MCF 10A (cell line): ENCODE data around the gene FAM136A. TPM values are rescaled to one million over a fixed set of nuclear protein-coding genes. Genes with fewer than 3 reads are reported as not detected.

Experiments used
- BruUV-seq: library from RNA; stranded (reverse); fragments of 400-500 nt; replicated peaks from 2 replicates; lab custom pipeline; 2021; lab: Mats Ljungman, UMichigan
- CTCF ChIA-PET: fragments of 300-600 bp; sonication (Branson Sonifier 250); formaldehyde crosslinking; extraction: SDS; loops from one replicate; lab custom pipeline; 2021; ENCODE audit warnings: antibody characterized with exemption, inconsistent platforms; lab: Yijun Ruan, JAX
- POLR2A ChIA-PET: fragments of 300-600, 350-650 bp; sonication (Branson Sonifier 250); formaldehyde crosslinking; extraction: SDS; loops from one replicate; lab custom pipeline; 2020; ENCODE audit warnings: antibody characterized with exemption, inconsistent platforms; lab: Yijun Ruan, JAX
- DNase-seq: peaks from one replicate; pipeline ENCODE4 v3.0.0-alpha.2; 2018; ENCODE audit not compliant: unreplicated experiment
- H3K27ac Mint-ChIP-seq: one replicate; pipeline ENCODE4 v1.8.0; 2022; ENCODE audit warnings: mild to moderate bottlenecking, low read depth, mixed read lengths; ENCODE audit not compliant: unreplicated experiment
- H3K27me3 Mint-ChIP-seq: one replicate; pipeline ENCODE4 v1.8.0; 2022; ENCODE audit warnings: mixed read lengths; ENCODE audit not compliant: insufficient read depth, unreplicated experiment
- H3K36me3 Mint-ChIP-seq: one replicate; pipeline ENCODE4 v1.8.0; 2022; ENCODE audit warnings: mild to moderate bottlenecking, moderate library complexity, mixed read lengths; ENCODE audit not compliant: insufficient read depth, unreplicated experiment
- H3K4me1 Mint-ChIP-seq: one replicate; pipeline ENCODE4 v1.8.0; 2022; ENCODE audit warnings: mixed read lengths; ENCODE audit not compliant: insufficient read depth, unreplicated experiment
- H3K4me3 Mint-ChIP-seq: one replicate; pipeline ENCODE4 v1.8.0; 2022; ENCODE audit warnings: mild to moderate bottlenecking, moderate library complexity, mixed read lengths; ENCODE audit not compliant: unreplicated experiment
- H3K9me3 Mint-ChIP-seq: one replicate; pipeline ENCODE4 v1.8.0; 2022; ENCODE audit warnings: mixed read lengths; ENCODE audit not compliant: unreplicated experiment
- intact Hi-C: fragments of 100-400 bp; cut with micrococcal nuclease; formaldehyde crosslinking; loops from 2 replicates; pipeline ENCODE4 v1.14.1; 2022
- total RNA-seq: library from RNA; stranded (reverse); gene quantifications from 2 replicates; pipeline ENCODE4 v1.2.3, GENCODE V29; 2022
- TF ChIP-seq, protein P1 (sequence below): fragments of 200-600 bp; IDR thresholded peaks from one replicate; pipeline ENCODE4 v1.8.0; 2022; ENCODE audit warnings: antibody characterized with exemption, mild to moderate bottlenecking; ENCODE audit not compliant: unreplicated experiment

Gene FAM136A
- total RNA-seq, 1 experiment from 2014 or later = 38.8 TPM

DNA sequence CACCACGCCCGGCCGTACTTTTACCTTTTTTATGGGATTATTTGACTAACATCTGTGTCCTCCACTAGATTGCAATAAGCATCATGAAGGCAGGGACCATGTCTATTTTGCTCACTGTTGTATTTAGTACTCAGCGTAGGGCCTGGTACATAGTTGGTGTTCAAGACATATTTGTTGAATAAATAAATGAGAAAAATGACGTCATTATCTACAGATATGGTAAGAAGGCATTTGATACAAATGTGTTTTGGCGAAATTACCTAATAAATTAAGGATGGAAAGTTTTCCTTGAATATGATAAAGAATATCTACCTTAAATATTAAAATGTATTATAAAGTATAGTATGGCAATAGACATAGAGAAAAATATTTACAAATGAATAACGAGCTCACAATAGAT, 24.0 kb upstream of the FAM136A start:
- Mint-ChIP-seq H3K4me1 (peaks cover 13% of the 10 kb centered on the region), H3K27me3 (no peaks in the 10 kb centered on the region), H3K27ac (peak overlapping the region; percentile 71), H3K4me3 (no peak overlapping the region), H3K36me3 (no peaks in the 10 kb centered on the region), H3K9me3 (no peaks in the 10 kb centered on the region)
- TF ChIP-seq, protein P1, sequence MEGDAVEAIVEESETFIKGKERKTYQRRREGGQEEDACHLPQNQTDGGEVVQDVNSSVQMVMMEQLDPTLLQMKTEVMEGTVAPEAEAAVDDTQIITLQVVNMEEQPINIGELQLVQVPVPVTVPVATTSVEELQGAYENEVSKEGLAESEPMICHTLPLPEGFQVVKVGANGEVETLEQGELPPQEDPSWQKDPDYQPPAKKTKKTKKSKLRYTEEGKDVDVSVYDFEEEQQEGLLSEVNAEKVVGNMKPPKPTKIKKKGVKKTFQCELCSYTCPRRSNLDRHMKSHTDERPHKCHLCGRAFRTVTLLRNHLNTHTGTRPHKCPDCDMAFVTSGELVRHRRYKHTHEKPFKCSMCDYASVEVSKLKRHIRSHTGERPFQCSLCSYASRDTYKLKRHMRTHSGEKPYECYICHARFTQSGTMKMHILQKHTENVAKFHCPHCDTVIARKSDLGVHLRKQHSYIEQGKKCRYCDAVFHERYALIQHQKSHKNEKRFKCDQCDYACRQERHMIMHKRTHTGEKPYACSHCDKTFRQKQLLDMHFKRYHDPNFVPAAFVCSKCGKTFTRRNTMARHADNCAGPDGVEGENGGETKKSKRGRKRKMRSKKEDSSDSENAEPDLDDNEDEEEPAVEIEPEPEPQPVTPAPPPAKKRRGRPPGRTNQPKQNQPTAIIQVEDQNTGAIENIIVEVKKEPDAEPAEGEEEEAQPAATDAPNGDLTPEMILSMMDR = no peak
- intact Hi-C loops = no loop called here
- ChIA-PET CTCF (interaction anchor here (0.6 kb wide), 1 partner anchor 17 kb away, joined by 3 read pairs; no protein-coding TSS in a partner anchor), POLR2A (no interaction called here)
- no TSS peak for BruUV-seq
- no peak for DNase-seq

GRCh38 chr2:70322518-70322917, 20.7 kb upstream of the FAM136A start:
- ChIA-PET POLR2A (interaction anchor here (0.6 to 0.7 kb wide), 2 partner anchors 19 to 143 kb away, joined by 3 read pairs; no protein-coding TSS in a partner anchor), CTCF (interaction anchor here (1.0 to 1.5 kb wide), 2 partner anchors 20 to 478 kb away, joined by 3 to 4 read pairs; partner anchors contain the start of gene FAM136A)
- Mint-ChIP-seq H3K4me3 (no peak overlapping the region), H3K27me3 (no peaks in the 10 kb centered on the region), H3K27ac (no peak overlapping the region), H3K4me1 (no peaks in the 10 kb centered on the region), H3K36me3 (no peaks in the 10 kb centered on the region), H3K9me3 (no peaks in the 10 kb centered on the region)
- BruUV-seq = no TSS peak
- no peak for DNase-seq
- intact Hi-C loops = no loop called here
- TF ChIP-seq, protein P1 = no peak

GRCh38 chr2:70321370-70321769, 19.5 kb upstream of the FAM136A start:
- intact Hi-C loops = no loop called here
- DNase-seq = peak; percentile 25
- BruUV-seq = no TSS peak
- no peaks in the 10 kb centered on the region for H3K4me1 Mint-ChIP-seq
- H3K27ac Mint-ChIP-seq = no peak overlapping the region
- H3K36me3 Mint-ChIP-seq = no peaks in the 10 kb centered on the region
- TF ChIP-seq, protein P1 = no peak
- no peaks in the 10 kb centered on the region for H3K27me3 Mint-ChIP-seq
- ChIA-PET CTCF (interaction anchor here (0.7 to 1.3 kb wide), 4 partner anchors 17 to 322 kb away, joined by 3 to 4 read pairs (median 3); no protein-coding TSS in a partner anchor), POLR2A (no interaction called here)
- no peaks in the 10 kb centered on the region for H3K9me3 Mint-ChIP-seq
- no peak overlapping the region for H3K4me3 Mint-ChIP-seq

- Mint-ChIP-seq H3K27me3 (no peaks in the 10 kb centered on the region), H3K9me3 (no peaks in the 10 kb centered on the region), H3K4me1 (no peaks in the 10 kb centered on the region), H3K4me3 (no peak overlapping the region), H3K27ac (no peak overlapping the region), H3K36me3 (no peaks in the 10 kb centered on the region)
- TF ChIP-seq, protein P1 = no peak
- intact Hi-C loops = no loop called here
- ChIA-PET POLR2A (interaction anchor here (0.6 to 1.8 kb wide), 3 partner anchors 10 to 14 kb away, joined by 3 to 6 read pairs (median 4); no protein-coding TSS in a partner anchor), CTCF (interaction anchor here (0.6 to 4.8 kb wide), 2 partner anchors 12 to 199 kb away, joined by 3 to 42 read pairs; partner anchors contain the start of gene FAM136A)
- no TSS peak for BruUV-seq
- DNase-seq = no peak
These were observed 12.8 kb upstream of the FAM136A start for GRCh38 chr2:70314640-70315039.
